Measurements from ENCODE around the gene PNPLA1. TPM values are rescaled to one million over a fixed set of nuclear protein-coding genes. Genes with fewer than 3 reads are reported as not detected.

Gene PNPLA1
- polyA plus RNA-seq, 1 donor, result 0.27 TPM

GRCh38 chr6:36246506-36247268, 23.2 kb upstream of the PNPLA1 start:
- no peak for DNase-seq

GRCh38 chr6:36247693-36248092, 22.2 kb upstream of the PNPLA1 start:
- DNase-seq, result no peak

DNA sequence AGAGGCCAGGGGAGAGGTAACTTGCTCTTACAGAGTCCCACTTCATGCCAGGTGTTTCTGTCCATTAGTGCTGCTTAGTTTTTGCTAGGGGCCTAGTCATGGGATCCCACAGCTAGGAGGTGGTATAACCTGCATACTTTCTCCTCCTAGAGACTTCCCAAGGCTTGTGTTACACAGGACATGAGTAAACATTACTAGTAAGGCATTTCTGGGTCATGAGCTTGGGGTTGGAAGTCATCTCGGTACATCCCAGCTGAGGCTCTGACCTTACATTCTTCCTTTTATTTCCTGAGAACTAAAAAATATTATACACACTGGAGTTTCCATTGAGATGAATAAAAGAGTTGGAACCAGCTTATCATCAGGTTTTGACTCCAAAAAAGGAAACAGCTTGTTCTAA, 20.9 kb upstream of the PNPLA1 start:
- DNase-seq, result no peak

GRCh38 chr6:36249536-36249935, 20.3 kb upstream of the PNPLA1 start:
- no peak for DNase-seq

- no peak for DNase-seq
Measured at GRCh38 chr6:36252005-36252404, 17.9 kb upstream of the PNPLA1 start.

DNA sequence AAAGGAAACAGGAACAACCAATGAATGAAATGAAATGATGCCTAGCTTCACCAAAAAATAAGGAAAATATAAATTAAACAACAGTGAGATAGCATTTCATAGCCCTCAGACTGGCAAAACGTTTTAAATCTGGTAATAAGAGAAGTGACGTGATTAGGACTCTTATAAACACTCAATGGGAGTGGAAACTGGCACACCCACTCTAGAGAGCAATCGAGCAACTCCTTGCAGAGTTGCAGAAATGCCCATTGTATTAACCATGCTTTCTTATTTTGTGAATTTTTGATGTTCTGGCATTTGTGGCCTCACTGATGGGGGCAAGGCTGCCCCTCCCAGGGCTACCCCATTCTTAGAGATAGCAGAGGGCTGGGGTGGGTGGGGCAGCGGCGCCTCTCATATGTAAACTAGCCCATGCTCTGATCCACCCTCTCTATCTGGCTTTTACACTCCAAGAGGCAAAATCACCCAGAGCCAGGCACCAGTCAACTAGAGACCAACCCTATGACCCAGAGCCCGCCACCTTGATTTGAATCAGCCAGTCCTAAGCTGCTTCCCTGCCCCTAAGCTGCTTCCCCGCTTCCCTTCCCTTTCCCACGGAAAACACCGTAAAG, 6.4 kb upstream of the PNPLA1 start:
- DNase-seq, result no peak

DNA sequence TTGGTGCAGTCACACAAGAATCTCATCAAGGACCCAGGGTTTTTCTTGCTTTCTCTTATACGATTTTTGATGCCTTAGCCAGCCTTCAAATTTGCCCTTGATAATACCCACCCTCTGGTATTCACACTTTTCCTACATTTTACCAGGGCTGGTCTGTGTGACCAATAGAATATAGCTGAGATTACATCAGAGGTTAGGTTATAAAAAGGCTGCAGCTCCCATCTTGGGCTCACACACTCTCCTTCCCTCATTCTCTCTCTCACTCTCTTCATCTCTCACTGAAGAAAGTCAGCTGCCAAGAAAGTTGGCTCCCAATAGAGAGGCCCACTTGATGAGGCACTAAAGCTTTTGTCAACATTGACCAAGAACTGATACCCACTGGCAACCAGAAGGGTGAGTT, 4.1 kb upstream of the PNPLA1 start:
- no peak for DNase-seq

GRCh38 chr6:36266913-36267644, 2.8 kb upstream of the PNPLA1 start:
- DNase-seq, result no peak

DNA sequence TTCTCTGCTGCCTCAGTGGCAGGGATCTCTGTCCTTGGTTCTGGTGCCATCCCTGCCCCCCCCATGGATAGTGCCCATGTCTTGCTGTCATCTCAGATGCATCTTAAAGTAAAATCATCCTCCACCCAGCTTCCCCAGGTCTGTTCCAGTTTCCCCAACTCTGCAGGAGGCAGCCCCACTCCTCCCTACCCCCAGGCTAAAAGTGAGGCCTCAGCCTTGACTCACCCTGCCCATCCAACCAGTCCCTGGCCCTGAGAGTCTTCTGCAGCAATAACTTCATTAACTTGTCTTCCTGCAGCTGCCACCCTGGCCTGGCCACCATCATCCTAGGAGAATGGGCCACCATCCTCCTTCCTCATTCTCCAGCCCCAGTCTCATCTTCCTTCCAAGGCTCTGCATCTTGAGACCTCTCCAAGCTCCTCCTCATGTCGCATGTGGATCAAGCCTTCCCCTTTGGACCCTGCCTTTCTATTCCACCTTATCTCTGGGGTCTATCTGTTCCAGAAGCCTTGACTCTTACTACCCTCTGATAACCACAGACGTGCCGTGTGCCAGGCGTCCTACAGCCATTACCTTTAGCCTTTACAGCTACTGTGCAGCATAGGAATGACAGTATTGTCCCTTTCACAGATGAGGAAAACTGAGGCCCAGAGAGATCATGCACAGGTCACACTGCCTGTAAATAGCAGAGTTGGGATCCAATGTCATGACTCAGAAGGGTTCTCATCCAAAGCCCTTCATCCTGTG, 2.0 kb upstream of the PNPLA1 start:
- no peak for DNase-seq

DNA sequence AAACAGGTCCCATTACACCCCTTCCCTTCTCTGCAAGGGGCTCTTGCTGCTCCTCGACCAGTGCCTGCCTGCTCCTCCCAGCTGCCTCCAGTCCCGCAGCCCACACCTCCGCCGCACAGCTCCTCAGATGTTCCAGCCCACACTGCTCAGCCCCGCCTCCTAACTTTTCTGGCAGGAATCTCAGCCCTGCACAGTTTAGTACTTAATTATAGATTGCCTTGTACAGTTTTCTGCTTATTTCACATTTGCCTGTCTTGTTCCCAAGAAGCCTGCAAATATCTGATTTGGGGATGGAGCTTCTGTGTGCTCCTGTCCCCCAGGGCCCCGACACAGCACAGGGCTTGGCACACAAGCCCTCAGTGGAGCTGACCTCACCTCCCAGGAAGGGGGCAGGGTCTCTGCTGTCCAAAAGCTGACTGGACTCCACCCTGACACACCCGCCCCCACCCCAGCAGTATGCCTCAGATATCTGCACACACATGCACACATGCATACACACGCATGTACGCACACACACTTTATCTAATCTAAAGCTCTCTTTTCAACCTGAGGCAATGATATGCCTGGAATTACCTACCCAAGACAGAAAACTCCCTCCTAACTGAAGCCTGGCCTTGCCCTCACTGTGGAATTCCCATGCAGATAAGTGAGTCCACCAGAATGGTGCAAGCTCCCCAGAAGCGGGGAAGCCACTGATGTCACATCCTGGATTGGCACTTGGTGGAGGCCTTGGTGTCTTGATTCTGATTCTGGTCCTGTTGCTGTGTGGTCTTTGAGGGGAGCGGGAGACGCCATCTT, 1.2 kb upstream of the PNPLA1 start:
- DNase-seq, result no peak

GRCh38 chr6:36272234-36272633, 2.4 kb downstream of the PNPLA1 start:
- no peak for DNase-seq

DNA sequence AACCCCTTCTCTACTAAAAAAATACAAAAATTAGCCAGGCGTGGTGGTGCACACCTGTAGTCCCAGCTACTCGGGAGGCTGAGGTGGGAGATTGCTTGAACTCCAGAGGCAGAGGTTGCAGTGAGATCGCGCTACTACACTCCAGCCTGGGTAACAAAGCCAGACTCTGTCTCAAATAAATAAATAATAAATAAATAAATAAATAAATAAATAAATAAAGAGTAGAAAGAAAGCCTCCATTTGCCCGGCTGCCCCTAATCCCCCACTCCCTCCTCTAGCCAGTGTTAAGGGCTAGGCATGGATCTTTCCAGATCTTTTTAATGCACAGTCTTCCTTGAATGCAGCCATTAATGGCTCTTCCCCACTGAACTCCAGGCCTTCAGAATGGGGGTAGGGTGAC, 3.2 kb downstream of the PNPLA1 start:
- DNase-seq, result no peak

DNA sequence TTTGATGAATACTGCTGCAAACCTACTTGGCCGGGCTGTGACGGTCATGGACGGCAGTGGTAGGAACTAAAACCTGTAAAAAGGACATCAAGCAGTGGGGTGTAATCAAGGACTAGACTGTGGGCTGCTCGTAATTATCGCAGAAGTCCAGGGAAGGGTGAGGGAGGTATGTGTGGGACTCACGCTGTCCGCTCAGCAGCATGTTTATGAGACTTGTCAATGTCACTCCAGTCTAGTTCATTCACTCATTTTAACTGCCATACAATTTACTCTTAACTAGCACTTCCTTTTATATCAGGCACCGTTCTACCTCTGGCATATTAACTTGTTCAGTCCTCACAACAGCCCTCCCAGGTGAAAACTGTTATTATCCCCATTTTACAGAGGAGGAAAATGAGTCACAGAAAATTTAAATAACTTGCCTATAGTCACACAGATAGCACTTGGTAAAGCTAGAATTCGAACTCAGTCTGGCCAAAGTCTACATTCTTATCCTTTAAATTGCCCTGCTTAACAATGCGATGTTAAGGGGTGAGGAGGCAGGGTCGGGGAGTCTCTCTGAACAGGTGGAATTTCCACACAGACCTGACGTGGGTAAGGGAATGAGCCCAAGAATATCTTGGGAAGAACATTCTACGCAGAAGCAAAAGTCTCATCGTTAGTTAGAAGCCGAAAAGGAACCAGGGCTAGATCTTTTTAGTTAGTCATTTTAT, 4.1 kb downstream of the PNPLA1 start:
- DNase-seq, result no peak

DNA sequence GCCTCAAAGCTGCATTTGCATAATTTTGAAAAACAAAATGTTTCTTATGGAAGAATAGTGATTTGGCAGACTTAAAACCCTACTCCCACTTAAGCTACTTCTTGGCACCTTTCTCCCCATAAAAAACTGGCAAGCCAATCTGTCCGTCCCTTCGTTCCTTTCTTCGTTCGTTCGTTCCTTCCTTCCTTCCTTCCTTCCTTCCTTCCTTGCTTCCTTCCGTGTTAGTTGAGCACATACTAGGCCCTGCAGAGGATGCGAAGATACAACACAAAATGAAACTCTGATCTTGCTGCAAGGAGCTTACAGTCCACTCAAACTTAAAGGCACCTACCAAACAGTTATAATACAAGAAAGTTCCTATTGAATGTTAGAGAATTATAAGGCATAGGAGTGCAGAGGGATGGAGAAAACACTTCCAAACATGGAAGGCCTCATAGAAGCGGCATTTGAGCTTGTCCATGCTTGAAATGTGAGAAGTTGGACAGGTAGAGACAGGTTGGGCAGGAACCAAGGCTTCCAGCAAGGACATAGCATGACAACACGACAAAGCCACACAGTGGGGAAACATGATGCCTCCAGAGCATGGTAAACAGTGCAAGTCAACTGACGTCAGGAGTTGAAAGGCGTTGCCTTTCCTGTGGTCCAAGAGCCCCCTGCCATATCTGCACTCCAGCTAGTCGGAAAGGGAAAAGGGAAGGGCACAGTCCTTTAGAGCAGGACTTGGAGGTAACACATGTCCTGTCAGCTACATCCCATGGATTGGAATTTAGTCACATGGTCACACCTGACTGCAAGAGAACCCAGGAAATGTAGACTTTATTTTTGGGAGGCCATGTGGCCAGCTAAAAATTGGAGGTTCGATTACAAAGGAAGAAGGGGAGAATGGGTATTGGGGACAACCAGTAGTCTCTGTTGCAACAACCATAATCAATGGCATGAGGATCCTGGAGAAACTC, 7.0 kb downstream of the PNPLA1 start:
- DNase-seq, result no peak

DNA sequence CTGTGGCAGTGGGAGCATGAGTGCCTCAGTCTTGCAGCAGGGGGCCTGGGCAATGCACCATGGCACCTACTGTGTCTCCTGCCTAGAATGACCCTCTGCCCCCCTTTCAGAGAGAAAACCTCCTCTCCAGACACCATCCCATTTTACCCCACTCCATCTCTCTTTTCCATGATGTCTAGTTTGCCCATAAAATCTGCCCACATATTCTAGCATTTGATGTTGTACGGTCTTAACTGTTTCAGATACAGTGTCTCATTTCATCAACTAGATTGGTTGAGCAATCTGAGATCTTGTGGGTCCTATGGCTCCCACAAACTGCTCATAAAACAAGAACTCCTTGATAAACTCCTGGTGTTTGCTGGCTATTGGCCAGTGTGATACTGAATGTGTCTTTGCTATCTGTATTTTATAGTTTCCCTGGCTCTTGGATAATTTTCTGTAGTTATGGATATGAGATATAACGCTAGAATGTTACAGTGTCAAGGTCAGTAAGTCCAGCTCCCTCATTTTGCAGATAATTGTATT, 8.1 kb downstream of the PNPLA1 start:
- DNase-seq, result no peak

- no peak for DNase-seq
Measured at GRCh38 chr6:36280467-36280866, 10.6 kb downstream of the PNPLA1 start.

DNA sequence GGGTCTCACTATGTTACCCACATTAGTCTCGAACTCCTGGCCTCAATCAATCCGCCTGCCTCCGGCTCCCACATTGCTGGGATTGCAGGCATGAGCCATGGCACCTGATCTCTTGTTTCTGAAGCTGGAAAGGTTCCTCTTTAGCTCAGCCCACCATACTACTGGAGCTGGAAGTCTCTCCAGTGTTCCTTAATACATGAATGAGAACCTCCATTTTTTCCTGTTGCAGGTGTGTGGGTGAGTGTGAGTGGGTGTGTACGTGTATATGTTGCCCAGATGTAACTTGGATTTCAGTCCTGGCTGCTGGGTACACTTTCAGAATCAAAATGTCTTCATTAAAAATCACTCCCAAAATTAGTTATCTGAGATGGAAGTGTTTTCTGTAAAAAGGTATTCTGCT, 11.1 kb downstream of the PNPLA1 start:
- DNase-seq, result no peak

- DNase-seq, result no peak
Measured at GRCh38 chr6:36283608-36284007, 13.7 kb downstream of the PNPLA1 start.

- DNase-seq, result no peak
Measured at GRCh38 chr6:36284359-36284758, 14.5 kb downstream of the PNPLA1 start.

- DNase-seq, result no peak
Measured at GRCh38 chr6:36285187-36285671, 15.4 kb downstream of the PNPLA1 start.
